ENCODE data around the gene RC3H1.
"Not testable (repeated sequence)": the region's sequence is repeated elsewhere in the genome, so short reads cannot be mapped to it uniquely, and the experiment has no call there.

RC3H1 gene

DNA sequence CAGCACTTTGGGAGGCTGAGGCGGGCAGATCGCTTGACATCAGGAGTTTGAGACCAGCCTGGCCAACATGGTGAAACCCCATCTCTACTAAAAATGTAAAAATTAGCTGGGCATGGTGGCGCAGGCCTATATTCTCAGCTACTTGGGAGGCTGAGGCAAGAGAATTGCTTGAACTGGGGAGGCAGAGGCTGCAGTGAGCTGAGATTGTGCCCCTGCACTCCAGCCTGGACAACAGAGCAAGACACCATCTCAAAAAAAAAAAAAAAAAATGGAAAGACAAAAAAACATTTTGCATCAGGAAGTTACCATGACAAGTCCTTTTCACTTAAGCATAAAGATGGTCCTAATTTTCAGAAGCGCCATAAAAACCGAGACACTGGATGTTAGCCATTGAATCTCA, 91.6 kb downstream of the RC3H1 start:
- not testable (repeated sequence) for DNase-seq

DNA sequence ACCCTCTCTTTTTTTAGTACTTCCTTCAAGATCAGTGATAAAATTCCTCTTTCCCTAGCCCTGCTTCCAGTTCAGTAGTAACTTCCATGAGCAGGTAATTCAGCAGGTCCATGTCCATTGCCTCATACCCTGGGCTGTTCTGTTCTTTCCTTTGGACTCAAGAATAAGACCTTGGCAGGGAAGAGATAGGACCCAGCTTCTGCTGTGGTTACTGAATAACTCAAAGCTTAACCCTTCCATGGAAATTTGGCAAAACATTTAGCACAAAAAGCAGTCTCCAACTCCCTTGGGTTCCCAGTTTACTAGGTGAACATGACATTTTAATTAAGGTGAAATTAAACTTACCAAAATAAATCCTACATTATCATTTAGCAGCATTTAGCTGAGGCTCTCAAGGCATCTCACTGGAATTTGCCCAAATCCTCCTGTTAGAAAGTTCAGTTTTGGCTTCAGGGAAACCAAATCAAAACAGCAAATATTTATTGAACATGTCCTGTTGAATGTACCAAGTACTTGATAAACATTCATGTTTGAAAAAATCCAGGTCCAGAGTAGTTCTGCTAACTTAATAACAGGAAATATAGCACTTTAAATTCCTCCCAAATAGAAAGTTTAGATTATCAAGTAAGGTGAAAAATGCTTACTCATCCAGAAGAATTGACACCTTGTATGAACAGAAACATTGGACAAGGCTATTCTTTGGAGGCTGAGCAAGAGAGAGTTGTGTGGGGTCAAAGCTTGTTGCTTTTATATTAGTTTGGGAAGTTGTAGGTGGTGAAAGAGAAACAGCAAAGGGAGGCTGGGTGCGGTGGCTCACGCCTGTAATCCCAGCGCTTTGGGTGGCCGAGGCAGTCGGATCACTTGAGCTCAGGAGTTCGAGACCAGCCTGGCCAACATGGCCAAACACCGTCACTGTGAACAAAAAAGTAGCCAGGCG, 96.6 kb downstream of the RC3H1 start:
- DNase-seq, result no peak

DNA sequence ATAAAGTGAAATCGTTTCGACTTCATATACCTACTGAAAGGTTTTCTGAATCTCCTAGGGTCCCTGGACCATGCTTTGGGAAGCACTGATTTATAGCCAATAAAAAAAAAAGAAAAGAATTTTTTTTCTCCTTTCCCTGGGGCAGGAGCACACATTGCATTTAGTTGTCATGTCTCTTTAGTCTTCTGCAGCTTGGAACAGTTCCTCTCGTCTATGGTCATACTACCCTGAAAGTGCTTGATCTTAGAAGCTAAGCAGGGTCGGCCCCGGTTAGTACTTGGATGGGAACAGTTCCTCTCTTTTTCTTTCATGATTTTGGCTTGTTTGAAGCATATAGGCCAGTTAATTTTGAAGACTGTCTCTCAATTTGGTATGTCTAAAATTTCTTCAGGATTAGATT, 101.3 kb downstream of the RC3H1 start:
- no peak for DNase-seq

DNA sequence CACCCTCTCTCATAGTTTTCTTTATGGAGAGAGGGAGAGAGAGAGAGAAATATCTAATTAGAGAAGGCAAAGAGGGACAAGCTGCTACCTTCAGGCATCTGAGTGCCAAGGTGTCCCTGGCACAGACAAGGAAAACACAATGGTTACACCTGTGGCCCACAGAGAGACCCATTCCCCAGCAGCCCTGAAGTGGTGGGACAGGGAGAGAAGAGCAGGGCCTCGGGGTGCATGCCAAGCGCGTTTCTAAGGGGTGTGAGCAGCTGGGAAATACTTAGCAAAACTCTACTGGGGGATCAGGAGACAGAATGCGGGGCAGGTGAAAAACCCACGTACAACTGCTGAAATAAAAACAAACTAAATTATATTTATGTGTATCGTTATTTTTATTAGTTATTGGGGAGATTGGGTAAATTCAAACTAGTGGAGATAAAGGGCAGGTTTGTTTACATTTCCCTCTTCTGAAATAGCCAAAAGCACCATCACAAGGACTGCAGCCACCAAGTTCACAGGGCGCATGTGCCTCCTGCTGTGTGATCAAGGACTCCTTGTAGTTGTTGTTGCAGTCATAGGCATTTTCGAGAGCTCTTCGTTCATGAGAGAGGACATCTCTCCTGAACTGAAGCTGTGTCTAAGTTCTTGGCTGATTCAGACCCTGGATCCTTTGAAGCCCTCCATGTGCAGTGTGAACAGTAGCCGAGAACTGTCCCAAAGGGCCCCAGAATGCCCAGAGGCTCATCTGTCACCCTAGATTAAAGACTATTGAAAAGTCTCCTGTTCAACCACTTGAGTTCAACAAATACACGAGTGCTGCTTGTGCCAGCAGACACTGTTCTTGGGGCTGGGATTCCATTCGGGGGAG, 104.3 kb downstream of the RC3H1 start:
- peak; percentile 64 for DNase-seq

DNA sequence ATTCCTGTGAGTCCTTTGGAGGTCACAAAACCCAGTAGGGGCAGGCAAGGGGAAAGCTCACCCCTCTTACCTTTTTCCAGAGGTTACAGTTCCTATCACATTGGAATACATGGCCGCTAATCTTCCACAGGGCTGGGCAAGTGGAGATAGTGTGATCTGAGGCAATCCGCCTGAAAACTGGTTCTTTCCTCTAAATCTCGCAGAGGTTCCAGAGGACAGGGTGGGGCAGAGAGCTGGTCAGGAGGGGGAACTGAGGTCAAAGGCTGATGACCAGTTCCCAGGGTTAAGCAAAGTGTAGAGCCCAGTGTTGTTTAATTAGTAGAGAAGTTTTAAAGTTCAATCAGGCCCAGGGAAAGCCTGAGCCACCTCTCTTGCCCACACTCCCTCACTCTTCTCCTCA, 105.0 kb downstream of the RC3H1 start, which contains the start of gene SERPINC1:
SERPINC1 (minus strand) TSS at position 179 of the 400 bp plus-strand sequence; CDS start at position 111, 68 bp downstream.
- no peak for DNase-seq

DNA sequence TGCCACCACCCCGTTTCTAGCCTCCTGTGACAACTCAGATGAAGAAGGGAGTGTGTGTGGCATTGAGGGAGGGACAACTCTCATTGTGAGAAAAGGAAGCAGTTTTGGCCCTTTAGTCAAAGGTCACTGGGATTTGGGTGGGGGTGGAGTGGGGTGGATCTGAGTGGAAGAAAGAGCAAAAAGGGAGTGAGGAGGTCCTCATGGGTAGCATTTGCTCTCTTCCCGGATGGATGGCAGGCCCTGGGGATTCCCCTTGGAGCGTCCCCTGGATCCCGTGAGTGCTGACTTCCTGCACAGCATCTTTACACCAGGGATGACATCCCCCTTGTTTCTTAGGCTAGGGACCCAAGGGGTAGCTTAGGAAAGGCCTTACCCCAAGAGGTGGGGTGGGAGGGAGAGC, 105.5 kb downstream of the RC3H1 start:
- no peak for DNase-seq

DNA sequence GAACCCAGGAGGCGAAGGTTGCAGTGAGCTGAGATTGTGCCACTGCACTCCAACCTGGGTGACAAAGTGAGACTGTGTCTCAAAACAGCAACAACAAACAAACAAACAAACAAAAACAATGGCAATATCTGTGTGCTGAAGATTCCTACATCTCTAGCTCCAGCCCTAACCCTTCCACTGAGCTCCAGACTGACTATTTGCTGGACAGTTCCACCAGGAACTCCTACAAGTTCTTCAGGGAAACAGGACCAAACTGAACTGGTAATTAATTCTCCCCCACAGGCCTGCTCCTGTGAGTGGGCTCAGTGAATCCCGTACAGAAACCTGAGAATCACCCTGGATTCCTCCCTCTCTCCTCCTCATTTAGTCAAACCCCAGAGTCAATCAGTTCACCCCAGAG, 106.6 kb downstream of the RC3H1 start:
- DNase-seq, result no peak

DNA sequence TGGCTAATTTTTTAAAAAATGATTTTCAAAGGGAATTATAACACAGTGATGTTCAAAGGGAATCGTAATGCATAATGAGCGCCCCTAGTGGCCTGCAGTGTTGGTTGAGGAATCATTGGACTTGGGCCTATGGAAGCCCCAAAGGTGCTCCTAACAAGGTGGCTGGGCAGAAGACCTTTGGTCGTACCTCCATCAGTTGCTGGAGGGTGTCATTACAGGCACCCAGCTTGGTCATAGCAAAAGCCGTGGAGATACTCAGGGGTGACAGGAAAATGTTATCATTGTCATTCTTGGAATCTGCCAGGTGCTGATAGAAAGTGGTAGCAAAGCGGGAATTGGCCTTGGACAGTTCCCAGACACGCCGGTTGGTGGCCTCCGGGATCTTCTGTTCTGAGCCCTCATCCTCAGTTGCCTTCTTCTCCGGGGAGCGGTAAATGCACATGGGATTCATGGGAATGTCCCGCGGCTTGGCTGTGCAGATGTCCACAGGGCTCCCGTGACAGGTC, 107.7 kb downstream of the RC3H1 start:
- DNase-seq, result peak; percentile 38

DNA sequence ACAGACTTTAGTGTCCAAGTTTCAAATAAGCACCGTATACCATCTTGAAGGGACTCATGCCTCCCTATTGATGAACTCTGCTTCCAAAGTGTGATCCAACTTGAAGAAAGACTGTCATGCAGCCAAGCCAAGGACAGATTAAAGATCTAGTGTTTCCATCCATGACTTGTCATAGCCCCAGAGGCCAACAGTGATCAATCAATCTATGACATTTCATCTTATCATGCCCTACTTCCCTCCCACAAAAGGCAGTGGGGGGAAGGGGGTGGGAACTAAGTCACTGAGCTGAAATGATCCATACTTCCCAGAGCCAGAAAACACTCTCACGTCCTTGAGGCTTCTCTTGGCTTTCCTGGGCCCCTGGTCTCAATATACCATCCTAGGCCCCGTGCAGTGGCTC, 109.0 kb downstream of the RC3H1 start:
- DNase-seq, result no peak

DNA sequence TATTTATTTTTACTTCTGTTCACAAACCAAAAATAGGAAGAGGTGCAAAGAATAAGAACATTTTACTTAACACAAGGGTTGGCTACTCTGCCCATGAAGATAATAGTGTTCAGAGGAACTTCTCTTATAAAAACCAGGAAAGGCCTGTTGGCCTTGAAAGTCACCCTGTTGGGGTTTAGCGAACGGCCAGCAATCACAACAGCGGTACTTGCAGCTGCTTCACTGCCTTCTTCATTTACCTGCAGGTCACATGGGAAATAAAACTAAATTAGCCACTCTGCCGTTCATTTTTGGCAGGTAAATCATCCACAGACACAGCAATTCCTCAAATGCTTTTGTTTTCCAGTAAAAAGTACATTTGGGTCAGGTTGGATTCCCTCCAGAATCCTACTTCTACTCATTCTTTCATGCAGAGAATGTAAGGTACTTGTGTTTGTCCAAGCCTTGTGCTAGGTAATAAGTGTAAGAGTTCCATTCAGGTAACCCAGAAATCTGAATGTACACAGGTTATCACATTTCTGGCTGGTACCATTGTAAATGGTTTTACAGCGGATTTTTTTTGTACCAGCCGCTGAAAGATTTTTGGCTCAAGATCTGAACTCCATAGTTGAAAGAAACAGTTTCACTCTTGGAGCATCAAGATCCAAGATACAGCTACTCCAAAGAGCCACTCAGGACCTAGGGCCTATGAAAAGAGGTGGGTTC, 118.2 kb downstream of the RC3H1 start:
- no peak for DNase-seq

DNA sequence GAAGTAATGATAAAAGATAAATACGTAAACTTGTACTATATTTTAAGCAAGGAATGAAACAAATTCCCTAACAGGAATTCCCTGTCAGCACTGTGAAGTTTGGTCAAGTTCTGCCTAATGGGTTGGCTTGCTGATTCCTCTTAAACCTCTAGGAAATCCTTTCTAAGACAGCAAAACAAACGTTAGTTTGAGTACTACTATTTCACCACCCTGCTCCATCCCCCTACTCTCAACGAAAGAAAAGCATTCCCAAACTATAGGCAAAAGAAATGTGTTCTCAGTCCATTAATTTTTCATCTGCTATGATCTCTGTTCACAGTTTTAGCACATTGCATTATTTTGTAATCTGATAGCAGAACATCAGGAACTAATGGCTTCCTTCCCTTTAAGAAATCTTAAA, 121.2 kb downstream of the RC3H1 start:
- no peak for DNase-seq

DNA sequence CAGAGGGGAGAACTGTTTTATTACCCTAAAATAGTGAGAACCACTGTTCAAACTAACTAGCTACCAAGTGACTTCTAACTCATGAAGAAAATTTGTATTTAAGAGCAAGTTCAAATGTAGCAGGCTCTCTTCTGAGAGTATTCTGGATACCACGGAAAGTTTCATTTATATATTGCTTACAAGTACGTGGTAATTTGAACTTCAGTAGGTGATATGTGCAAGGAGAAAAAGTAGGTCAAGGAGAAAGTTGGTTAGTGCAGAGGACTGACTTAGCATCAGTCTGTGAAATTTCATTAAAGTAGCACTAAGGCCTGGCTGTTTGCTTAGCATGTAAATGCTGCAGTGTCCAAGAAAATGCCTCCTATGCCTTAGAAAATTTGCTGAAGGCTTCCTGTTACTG, 121.7 kb downstream of the RC3H1 start:
- DNase-seq, result no peak

DNA sequence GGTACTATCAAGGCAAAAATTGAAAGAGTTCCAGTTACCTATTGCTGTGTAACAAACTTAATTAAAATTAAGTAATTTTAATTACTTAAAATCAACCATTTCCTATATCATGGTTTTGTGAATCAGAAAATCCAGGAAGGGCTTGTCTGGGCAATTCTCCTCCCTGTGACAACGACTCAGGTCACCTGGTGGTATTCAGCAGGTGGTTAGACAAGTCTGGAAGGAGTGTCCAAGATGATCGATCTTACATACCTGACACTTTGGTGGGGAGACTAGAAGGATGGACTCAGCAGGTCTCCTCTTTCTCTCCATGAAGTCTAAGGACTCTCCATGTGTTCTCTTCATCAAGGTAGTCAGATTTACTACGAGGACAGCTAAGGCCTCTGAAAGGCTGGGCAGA, 128.0 kb downstream of the RC3H1 start:
- no peak for DNase-seq

DNA sequence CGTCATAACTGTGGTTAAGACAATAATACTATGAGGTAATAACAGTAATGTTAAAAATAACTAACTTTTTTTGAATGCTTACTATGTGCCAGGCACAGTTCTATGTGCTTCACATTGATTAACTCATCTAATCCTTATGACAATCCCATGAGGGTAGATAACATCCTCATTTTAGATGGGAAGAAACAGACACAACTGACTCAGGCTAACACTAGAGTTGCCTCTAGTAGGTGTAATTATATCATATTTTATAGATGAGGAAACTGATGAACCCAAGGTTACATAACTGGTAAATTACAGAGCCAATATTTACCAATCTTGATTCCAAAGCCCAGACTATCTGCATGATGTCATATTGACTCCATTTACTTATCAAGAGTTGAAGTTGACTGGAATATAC, 128.5 kb downstream of the RC3H1 start:
- no peak for DNase-seq

DNA sequence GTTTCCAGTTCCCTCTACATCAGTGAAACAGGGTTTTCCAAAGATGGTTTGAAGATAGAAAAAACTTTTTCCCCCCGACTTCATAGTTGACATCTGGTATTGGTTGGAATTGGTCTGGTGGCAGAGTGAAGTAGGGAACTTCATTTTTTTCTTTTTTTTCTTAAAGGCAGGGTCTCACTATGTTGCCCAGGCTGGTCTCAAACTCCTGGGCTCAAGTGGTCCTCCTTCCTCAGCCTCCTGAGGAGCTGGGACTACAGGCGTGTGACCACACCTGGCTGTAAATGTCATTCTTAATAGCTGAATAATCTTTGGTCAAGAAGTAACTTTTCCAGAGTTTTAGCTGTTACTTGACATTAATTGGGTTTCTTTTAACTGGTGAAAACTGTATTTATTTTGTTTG, 132.3 kb downstream of the RC3H1 start:
- no peak for DNase-seq

DNA sequence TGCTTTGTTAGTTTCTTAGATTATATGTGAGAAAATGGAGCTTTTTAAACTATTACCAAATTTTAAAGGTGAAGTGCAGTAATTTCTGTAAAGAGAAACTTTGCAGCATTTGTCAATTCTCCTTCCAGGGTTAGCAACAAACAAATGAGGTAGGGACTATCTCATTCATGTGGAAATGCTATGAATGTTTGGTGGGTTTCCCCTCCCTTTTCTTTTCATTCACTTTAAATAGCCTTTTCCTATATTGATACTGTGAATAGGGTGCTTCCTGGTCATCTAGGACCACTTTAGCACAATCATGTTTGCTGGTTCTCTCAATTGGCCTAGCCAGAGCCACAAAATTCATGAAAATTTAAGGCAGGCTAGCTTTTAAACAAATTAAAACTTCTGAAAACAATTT, 133.4 kb downstream of the RC3H1 start:
- DNase-seq, result no peak

DNA sequence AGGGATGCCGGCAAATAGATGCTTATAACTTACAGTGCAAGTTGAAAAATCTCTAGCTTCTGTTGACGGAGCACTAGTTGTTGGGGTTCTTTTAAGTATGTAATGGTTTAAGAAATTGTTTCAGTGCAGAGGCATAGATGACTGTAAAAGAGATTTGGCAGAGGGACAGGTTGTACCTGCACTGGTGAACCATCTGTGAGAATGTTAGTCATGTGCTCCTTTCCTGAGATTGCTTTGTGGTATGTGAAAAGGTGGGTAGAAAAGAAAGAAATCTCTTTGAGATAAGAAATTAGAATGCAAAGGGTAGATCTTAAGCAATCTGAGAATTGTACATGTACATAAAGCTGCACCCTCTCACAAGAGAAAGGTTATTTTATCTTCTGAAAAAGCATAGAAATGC, 134.5 kb downstream of the RC3H1 start:
- DNase-seq, result no peak

DNA sequence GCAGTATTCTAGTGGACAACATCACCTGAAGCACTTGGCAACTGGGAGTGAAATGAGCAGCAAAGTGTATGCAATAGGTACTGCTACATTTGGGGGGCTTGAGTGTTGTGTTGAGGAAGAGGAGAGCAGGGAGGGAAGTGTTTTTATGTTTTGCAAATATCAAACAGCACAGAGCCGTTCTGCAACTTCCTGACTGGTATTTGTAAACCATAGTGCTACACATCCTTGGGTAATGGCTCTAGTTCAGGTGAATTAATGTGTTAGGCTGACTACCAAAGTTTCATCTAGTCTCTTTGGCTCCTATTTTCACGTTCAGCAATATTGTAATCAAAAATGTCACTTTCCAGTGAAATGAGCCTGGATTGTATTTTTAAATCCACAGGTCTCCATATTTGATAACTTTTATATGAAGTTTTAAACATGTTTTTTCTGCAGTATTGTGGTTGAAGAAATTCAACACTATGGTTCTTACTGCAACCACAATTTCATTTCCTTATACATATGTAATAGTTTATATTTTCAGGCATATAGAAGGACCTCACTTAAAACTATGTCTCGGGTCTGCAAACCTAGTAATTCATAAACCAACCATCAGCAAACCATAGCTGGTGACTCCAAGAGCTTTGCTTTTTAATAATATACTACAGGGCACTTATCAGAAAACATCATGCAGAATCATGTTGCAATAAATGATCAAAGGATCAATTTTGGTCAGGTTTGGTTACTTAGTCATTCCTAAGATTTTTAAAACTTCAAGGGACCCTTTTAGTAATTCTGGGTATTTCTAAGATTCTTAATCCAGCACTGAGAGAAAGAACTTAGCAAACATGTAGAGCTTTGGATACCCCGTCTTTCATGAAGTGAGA, 135.2 kb downstream of the RC3H1 start:
- no peak for DNase-seq

DNA sequence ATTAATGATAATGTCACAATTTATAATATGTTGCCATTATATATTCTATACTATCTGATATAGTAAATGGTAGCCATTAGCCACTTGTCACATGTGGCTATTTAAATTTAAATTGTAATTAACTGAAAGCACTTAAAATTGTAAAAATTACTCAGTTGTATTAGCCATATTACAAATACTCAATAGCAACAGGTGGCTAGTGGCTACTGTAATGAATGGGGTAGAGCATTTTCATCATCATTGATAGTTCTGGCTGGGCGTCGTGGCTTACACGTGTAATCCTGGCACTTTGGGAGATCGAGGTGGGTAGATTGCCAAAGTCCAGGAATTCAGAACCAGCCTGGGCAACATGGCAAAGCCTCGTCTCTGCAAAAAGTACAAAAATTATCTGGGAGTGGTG, 137.5 kb downstream of the RC3H1 start:
- no peak for DNase-seq

All from NCI-H510A treated with DMSO at 0.1 percent for 48 hours (cell line).